GM12878 (cell line): ENCODE measurements around the gene HS3ST6. TPM values are rescaled to one million over a fixed set of nuclear protein-coding genes. Genes with fewer than 3 reads are reported as not detected.
"Not testable (repeated sequence)": the region's sequence is repeated elsewhere in the genome, so short reads cannot be mapped to it uniquely, and the experiment has no call there.

ENCODE experiments used
- ATAC-seq: fragments of 200-7000 bp; cut with Tn5 transposase; 3 replicates; pipeline ENCODE4 v1.9.1; 2020; ENCODE audit warnings: mild to moderate bottlenecking, moderate library complexity
- BruUV-seq: library from RNA; stranded (reverse); fragments of 400-500 nt; replicated peaks from 2 replicates; lab custom pipeline; 2021; lab: Mats Ljungman, UMichigan
- CTCF ChIA-PET: fragments of 300-600 bp; sonication (Branson Sonifier 250); formaldehyde crosslinking; extraction: SDS; loops from one replicate; lab custom pipeline; 2021; ENCODE audit warnings: inconsistent platforms; lab: Yijun Ruan, JAX
- POLR2A ChIA-PET: fragments of 350-600 bp; formaldehyde crosslinking; extraction: SDS; loops from one replicate; lab custom pipeline; 2021; ENCODE audit warnings: inconsistent platforms; lab: Charles Lee
- RAD21 ChIA-PET: fragments of 300-600 bp; sonication (Branson Sonifier 250); formaldehyde crosslinking; loops from one replicate; lab custom pipeline; 2023; ENCODE audit warnings: antibody characterized with exemption; ENCODE audit not compliant: unreplicated experiment; lab: Charles Lee
- SMC1A ChIA-PET: fragments of 300-600 bp; sonication (Branson Sonifier 250); formaldehyde crosslinking; loops from one replicate; lab custom pipeline; 2023; ENCODE audit not compliant: unreplicated experiment, uncharacterized antibody; lab: Charles Lee
- DNase-seq: peaks from one replicate; pipeline ENCODE4 v3.0.0-alpha.2; 2011; ENCODE audit warnings: low read depth, low spot score
- FAIRE-seq: peaks from 3 replicates; lab custom pipeline; 2011; peaks lifted over from hg19 to GRCh38; lab: Jason Lieb, UNC
- H2AFZ ChIP-seq: 2 replicates; pipeline ENCODE4 v1.6.0; 2011; ENCODE audit warnings: low read depth, low read length, control low read depth; ENCODE audit not compliant: control insufficient read depth
- H3K27ac ChIP-seq: 2 replicates; pipeline ENCODE4 v1.5.1; 2011; ENCODE audit warnings: control low read depth; ENCODE audit not compliant: control insufficient read depth, insufficient read depth
- H3K27me3 ChIP-seq, 2 experiments: replicated peaks in 1 of 2; 2 replicates each; pipeline versions ENCODE4 v1.6.0 to v1.6.1; 2011; ENCODE audit warnings: low read length in 1 of 2; ENCODE audit not compliant: control insufficient read depth in 2 of 2, insufficient read depth in 2 of 2
- H3K36me3 ChIP-seq, 2 experiments: 2 replicates each; pipeline ENCODE4 v1.5.1; 2011; ENCODE audit warnings: low read length in 1 of 2; ENCODE audit not compliant: control insufficient read depth in 2 of 2, insufficient read depth in 2 of 2
- H3K4me1 ChIP-seq: 2 replicates; pipeline ENCODE4 v1.6.1; 2011; ENCODE audit warnings: mild to moderate bottlenecking, low read length, moderate library complexity, mixed read lengths; ENCODE audit not compliant: control insufficient read depth, insufficient read depth
- H3K4me2 ChIP-seq: 2 replicates; pipeline ENCODE4 v1.6.0; 2011; ENCODE audit warnings: control low read depth; ENCODE audit not compliant: control insufficient read depth, insufficient read depth
- H3K4me3 ChIP-seq: fragments of 200-600 bp; sonication (generic); 2 replicates; pipeline ENCODE4 v1.5.1; 2016
- H3K79me2 ChIP-seq: 2 replicates; pipeline ENCODE4 v1.6.0; 2011; ENCODE audit warnings: low read length; ENCODE audit not compliant: control insufficient read depth, insufficient read depth
- H3K9ac ChIP-seq: 2 replicates; pipeline ENCODE4 v1.8.0; 2011; ENCODE audit warnings: low read length, control low read depth, mixed read lengths; ENCODE audit not compliant: control insufficient read depth, insufficient read depth
- H3K9me3 ChIP-seq: replicated peaks from 3 replicates; pipeline ENCODE4 v1.5.1; 2011; ENCODE audit warnings: mild to moderate bottlenecking, low read length; ENCODE audit not compliant: control insufficient read depth, insufficient read depth
- H4K20me1 ChIP-seq: 2 replicates; pipeline ENCODE4 v1.6.0; 2011; ENCODE audit not compliant: control insufficient read depth, insufficient read depth
- CHD1 ChIP-seq: IDR thresholded peaks from 2 replicates; pipeline ENCODE4 v1.6.1; 2012; ENCODE audit warnings: low read depth, low read length, improper control_type of control experiment
- EZH2 ChIP-seq: IDR thresholded peaks from 2 replicates; pipeline ENCODE4 v1.6.1; 2012; ENCODE audit warnings: low read depth, mild to moderate bottlenecking, control low read depth, inconsistent platforms, low read length, borderline replicate concordance; ENCODE audit not compliant: control insufficient read depth
- KAT2A ChIP-seq: conservative IDR thresholded peaks from 2 replicates; pipeline ENCODE4 v1.6.1; 2011; ENCODE audit warnings: low read depth, low read length; ENCODE audit not compliant: control insufficient read depth
- PRDM15 ChIP-seq: fragments of 450-650 bp; formaldehyde crosslinking; IDR thresholded peaks from 2 replicates; pipeline ENCODE4 v1.4.0; 2020; ENCODE audit warnings: mild to moderate bottlenecking, moderate library complexity
- SRF ChIP-seq, 2 experiments: IDR thresholded peaks; 2 replicates each; pipeline ENCODE4 v1.6.1; 2011; ENCODE audit warnings: low read depth in 2 of 2, low read length in 2 of 2, mild to moderate bottlenecking in 1 of 2, moderate library complexity in 1 of 2
- STAT3 ChIP-seq: IDR thresholded peaks from 2 replicates; pipeline ENCODE4 v1.6.1; 2011; ENCODE audit warnings: low read depth, low read length, improper control_type of control experiment
- TAF1 ChIP-seq: IDR thresholded peaks from 2 replicates; pipeline ENCODE4 v1.6.1; 2011; ENCODE audit warnings: mild to moderate bottlenecking, low read depth, low read length, borderline replicate concordance
- ZNF274 ChIP-seq: IDR thresholded peaks from one replicate; pipeline ENCODE4 v1.8.0; 2011; ENCODE audit not compliant: insufficient read length, insufficient read depth
- ZNF622 ChIP-seq: fragments of 450-650 bp; IDR thresholded peaks from 2 replicates; pipeline ENCODE4 v1.6.1; 2017; ENCODE audit warnings: mild to moderate bottlenecking, inconsistent platforms
- WGBS: methylation state at CpG from one replicate; pipeline ENCODE4 v1.1.6; 2016; ENCODE audit warnings: low lambda C conversion rate; ENCODE audit not compliant: insufficient replicate concordance, insufficient coverage; ENCODE audit errors: missing lambda C conversion rate; 5-methylcytosine and 5-hydroxymethylcytosine counted together
- in situ Hi-C: fragments of 300-500 bp; cut with MboI; formaldehyde crosslinking; loops from 9 replicates; pipeline ENCODE4 v1.14.3; 2018; ENCODE audit warnings: mixed read lengths
- intact Hi-C: fragments of 100-400 bp; cut with micrococcal nuclease; formaldehyde crosslinking; loops from one replicate; pipeline ENCODE4 v1.14.2; 2022; ENCODE audit not compliant: unreplicated experiment
- polyA plus RNA-seq, 11 experiments: library from polyadenylated mRNA; depleted of rRNA in 4 of 11; unstranded in 6 of 11; stranded (reverse) in 5 of 11; fragments of >200 nt; fragmentation: Nextera tagmentation in 4 of 11; fragmentation: Illumina TruSeq in 1 of 11; extraction: Ambion mirVana in 4 of 11; extraction: Trizol in 1 of 11; gene quantifications; 1 replicate in 1 of 11; 2 replicates in 10 of 11; pipeline versions ENCODE4 v1.2.1 to v1.2.3, GENCODE V29; 2011 to 2016; ENCODE audit warnings: inconsistent platforms in 2 of 11, missing spikeins in 2 of 11, low read depth in 1 of 11
- total RNA-seq, 4 experiments: library from RNA; depleted of rRNA in 3 of 4; stranded (reverse); fragments of >200 nt in 3 of 4; fragmentation: Illumina TruSeq in 1 of 4; extraction: Trizol in 1 of 4; gene quantifications; 2 replicates each; pipeline versions ENCODE4 v1.2.1 to v1.2.3, GENCODE V29; 2013 to 2021

HS3ST6 gene
- total and polyA plus RNA-seq, 10 of the 15 experiments (the other 5 are each of a cell fraction or from before 2014, with no cell fraction given): not detected

DNA sequence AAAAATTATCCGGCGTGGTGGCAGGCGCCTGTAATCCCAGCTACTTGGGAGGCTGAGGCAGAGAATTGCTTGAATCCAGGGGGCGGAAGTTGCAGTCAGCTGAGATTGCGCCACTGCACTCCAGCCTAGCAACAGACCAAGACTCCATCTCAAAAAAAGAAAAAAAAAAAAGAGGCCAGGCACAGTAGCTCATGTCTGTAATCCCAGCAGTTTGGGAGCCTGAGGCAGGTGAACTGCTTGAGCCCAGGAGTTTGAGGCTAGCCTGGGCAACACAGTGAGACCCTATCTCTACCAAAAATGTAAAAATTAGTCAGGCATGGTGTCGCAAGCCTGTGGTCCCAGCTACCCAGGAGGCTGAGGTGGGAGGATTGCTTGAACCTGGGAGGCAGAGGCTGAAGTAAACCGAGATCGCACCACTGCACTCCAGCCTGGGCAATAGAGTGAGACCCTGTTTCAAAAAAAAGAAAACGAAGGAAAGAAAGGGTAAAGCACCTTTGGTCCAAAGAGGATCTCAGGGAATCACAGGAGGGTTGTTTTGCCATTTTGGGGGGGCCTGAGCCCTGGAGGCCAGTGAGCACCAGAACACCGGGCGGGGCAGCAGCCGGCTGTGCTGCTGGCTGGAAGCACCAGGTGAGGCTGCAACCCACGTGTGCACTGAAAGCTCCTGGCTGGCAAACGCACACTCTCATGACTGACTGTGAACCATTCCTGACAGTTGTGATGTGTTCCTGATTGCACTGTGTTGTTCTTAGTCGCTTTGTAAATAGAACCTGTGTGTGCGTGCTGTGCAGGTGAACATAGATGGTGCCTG lies 18.4 kb downstream of the HS3ST6 start (continued):
- TF ChIP-seq SRF (IDR thresholded peaks at IDR 0.05; ENCODE audit: low read depth in 2 of 2, low read length in 2 of 2): no peak

DNA sequence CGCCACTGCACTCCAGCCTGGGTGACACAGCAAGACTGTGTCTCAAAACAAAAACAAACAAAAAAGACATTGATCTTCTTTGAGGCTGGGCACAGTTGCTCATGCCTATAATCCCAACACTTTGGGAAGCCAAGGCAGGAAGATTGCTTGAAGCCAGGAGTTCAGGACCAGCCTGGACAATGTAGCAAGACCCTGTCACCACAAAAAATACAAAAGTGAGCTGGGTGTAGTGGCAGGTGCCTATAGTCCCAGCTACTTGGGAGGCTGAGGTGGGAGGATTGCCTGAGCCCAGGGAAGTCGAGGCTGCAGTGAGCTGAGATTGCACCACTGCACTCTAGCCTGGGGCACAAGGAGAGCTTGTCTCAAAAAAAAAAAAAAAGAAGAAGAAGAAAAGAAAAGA lies 20.5 kb downstream of the HS3ST6 start:
- H3K79me2 ChIP-seq, H3K4me3 ChIP-seq, H4K20me1 ChIP-seq, H3K4me1 ChIP-seq, in situ Hi-C loops, H3K27me3 ChIP-seq, H2AFZ ChIP-seq, H3K9ac ChIP-seq, H3K27ac ChIP-seq, CTCF ChIA-PET, RAD21 ChIA-PET, H3K9me3 ChIP-seq, intact Hi-C loops, SMC1A ChIA-PET, H3K36me3 ChIP-seq, BruUV-seq, FAIRE-seq, DNase-seq, ATAC-seq, H3K4me2 ChIP-seq: not testable (repeated sequence)
- 64% methylated on average over 2 of the region's 2 CpGs for WGBS
- POLR2A ChIA-PET: interaction anchor here (0.7 kb wide), 1 partner anchor 528 kb away, joined by 6 read pairs; no protein-coding TSS in a partner anchor

DNA sequence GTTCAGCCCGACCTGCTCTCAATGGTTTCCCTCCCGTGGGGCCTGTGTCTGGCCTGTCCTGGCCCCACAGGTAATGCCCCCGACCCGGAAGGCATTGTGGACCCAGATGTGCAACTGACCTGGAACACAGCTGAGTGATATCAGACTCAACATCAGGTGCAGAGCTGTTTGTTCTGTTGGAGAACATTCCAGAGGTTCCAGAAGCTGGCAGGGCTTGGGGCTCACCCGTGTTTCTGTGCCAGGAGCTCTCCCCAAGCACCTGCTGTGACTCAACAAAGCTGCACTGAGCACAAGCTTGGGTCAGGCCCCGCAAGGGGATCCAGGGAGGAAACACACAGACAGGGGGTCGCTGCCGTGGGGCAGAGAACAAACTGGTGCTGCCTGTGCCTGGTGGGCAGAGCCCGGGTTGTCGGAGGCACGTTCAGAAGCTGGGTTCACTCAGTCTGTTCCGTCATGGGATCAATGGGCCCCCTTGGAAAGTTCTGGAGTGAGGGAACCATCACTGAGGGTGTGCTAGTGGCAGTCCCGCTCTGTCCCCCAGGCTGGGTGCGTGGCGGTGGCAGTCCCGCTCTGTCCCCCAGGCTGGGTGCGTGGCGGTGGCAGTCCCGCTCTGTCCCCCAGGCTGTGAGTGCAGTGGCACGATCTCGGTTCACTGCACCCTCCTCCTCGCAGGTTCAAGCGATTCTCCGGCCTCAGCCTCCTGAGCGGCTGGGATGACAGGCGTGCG lies 22.1 kb downstream of the HS3ST6 start:
- no peaks in the 10 kb centered on the region for H3K79me2 ChIP-seq
- no peaks in the 10 kb centered on the region for H3K9me3 ChIP-seq
- FAIRE-seq: no peak
- no peak overlapping the region for H3K4me2 ChIP-seq
- no TSS peak for BruUV-seq
- DNase-seq: no peak
- H3K27me3 ChIP-seq: no peaks in the 10 kb centered on the region
- ChIA-PET RAD21 (no interaction called here), POLR2A (no interaction called here), CTCF (no interaction called here), SMC1A (no interaction called here)
- H3K36me3 ChIP-seq: no peaks in the 10 kb centered on the region
- intact Hi-C loops (no loop called here), in situ Hi-C loops (no loop called here)
- H4K20me1 ChIP-seq: no peaks in the 10 kb centered on the region
- H3K4me3 ChIP-seq: no peak overlapping the region
- H3K9ac ChIP-seq: no peak overlapping the region
- no peak for ATAC-seq
- WGBS: 46% methylated on average over 27 of the region's 27 CpGs
- H3K27ac ChIP-seq: no peak overlapping the region
- no peaks in the 10 kb centered on the region for H3K4me1 ChIP-seq
- H2AFZ ChIP-seq: no peak overlapping the region
- TF ChIP-seq PRDM15 (CRISPR knock-in tag) (no peak), TAF1 (no peak), ZNF274 (no peak), STAT3 (no peak), KAT2A (no peak), EZH2 (no peak), CHD1 (no peak), ZNF622 (no peak)
